Dedifferentiated amniotic fluid mesenchymal stem cell (primary cell): ENCODE measurements around the gene ANKMY2.
"Not testable (repeated sequence)": the region's sequence is repeated elsewhere in the genome, so short reads cannot be mapped to it uniquely, and the experiment has no call there.

ENCODE experiments used
- DNase-seq: peaks from one replicate; pipeline ENCODE4 v3.0.0-alpha.2; 2016; ENCODE audit errors: extremely low spot score

Gene ANKMY2

GRCh38 chr7:16645593-16646471 is at the start of gene ANKMY2, which contains the start of gene BZW2:
ANKMY2 (minus strand) TSS chr7:16645754; CDS start chr7:16645573, 181 bp downstream.
BZW2 (plus strand) TSS chr7:16646181; CDS start chr7:16665444, 19,263 bp downstream.
- DNase-seq: peak; percentile 96

- DNase-seq: no peak
These were observed 49.3 kb upstream of the ANKMY2 start for GRCh38 chr7:16694806-16695205.

- no peak for DNase-seq
These were observed 48.2 kb upstream of the ANKMY2 start for GRCh38 chr7:16693601-16694318.

- DNase-seq: no peak
These were observed 45.7 kb upstream of the ANKMY2 start for GRCh38 chr7:16691241-16691640.

- peak; percentile 6 for DNase-seq
These were observed 42.7 kb upstream of the ANKMY2 start for GRCh38 chr7:16688249-16688648.

- DNase-seq: peak; percentile 3
These were observed 40.0 kb upstream of the ANKMY2 start for GRCh38 chr7:16685535-16685934.

GRCh38 chr7:16684935-16685334 is 39.4 kb upstream of the ANKMY2 start:
- no peak for DNase-seq

GRCh38 chr7:16678645-16679566 is 33.4 kb upstream of the ANKMY2 start:
- not testable (repeated sequence) for DNase-seq

GRCh38 chr7:16677978-16678494 is 32.5 kb upstream of the ANKMY2 start:
- DNase-seq: no peak

- DNase-seq: no peak
These were observed 29.7 kb upstream of the ANKMY2 start for GRCh38 chr7:16675277-16675676.

GRCh38 chr7:16671811-16672210 is 26.3 kb upstream of the ANKMY2 start:
- no peak for DNase-seq

- no peak for DNase-seq
These were observed 25.3 kb upstream of the ANKMY2 start for GRCh38 chr7:16670731-16671344.

- DNase-seq: no peak
These were observed 24.5 kb upstream of the ANKMY2 start for GRCh38 chr7:16670021-16670420.

GRCh38 chr7:16669581-16669980 is 24.0 kb upstream of the ANKMY2 start:
- no peak for DNase-seq

GRCh38 chr7:16668978-16669377 is 23.4 kb upstream of the ANKMY2 start:
- no peak for DNase-seq

- peak; percentile 99 for DNase-seq
These were observed 22.7 kb upstream of the ANKMY2 start for GRCh38 chr7:16668049-16668858.

- no peak for DNase-seq
These were observed 21.8 kb upstream of the ANKMY2 start for GRCh38 chr7:16667355-16667754.

- no peak for DNase-seq
These were observed 16.4 kb upstream of the ANKMY2 start for GRCh38 chr7:16661924-16662323.

- no peak for DNase-seq
These were observed 15.3 kb upstream of the ANKMY2 start for GRCh38 chr7:16660702-16661464.
